ENCODE data around the gene EPOP. TPM values are rescaled to one million over a fixed set of nuclear protein-coding genes. Genes with fewer than 3 reads are reported as not detected.

Gene EPOP
- total and polyA plus RNA-seq, 2 of the 13 experiments (the other 11 are each of a cell fraction or from before 2014, with no cell fraction given), result 14.7 to 37.8 TPM

DNA sequence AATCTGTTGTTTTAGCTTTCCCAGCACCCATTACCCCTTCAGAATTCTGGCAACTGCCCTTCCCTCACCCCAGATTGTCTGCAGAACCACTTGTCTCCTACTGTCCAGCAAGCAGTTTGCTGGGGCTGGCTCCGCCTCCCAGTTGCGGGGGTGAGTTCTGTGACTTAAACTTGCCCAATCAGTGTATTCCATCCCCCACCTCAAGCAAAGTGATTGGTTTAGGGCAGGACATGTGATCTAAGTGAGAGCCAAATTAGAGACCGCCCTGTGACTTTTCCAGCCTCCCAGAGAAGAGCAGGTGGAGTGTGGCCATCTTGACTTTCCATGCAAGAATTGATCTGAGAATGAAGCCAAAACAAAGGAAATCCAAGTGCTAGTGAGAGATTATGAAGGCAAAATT, 46.3 kb downstream of the EPOP start (continued):
- TF ChIP-seq, protein P1, sequence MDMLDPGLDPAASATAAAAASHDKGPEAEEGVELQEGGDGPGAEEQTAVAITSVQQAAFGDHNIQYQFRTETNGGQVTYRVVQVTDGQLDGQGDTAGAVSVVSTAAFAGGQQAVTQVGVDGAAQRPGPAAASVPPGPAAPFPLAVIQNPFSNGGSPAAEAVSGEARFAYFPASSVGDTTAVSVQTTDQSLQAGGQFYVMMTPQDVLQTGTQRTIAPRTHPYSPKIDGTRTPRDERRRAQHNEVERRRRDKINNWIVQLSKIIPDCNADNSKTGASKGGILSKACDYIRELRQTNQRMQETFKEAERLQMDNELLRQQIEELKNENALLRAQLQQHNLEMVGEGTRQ (IDR thresholded peaks at IDR 0.05; ENCODE audit: low read depth, low read length), result peak; percentile 80
- TF ChIP-seq, protein P1 (CRISPR knock-in tag; IDR thresholded peaks at IDR 0.05; ENCODE audit: borderline replicate concordance), result peak; percentile 92; the same call in 1 of the 2 replicates
- 0 out of 2 replicates have a peak, but pooled peaks have one; percentile 49 for TF ChIP-seq RFXAP (CRISPR knock-in tag; IDR thresholded peaks at IDR 0.05; ENCODE audit: borderline replicate concordance)
- TF ChIP-seq KMT2B (CRISPR knock-in tag; IDR thresholded peaks at IDR 0.05), result no peak
- TF ChIP-seq ZNF644 (CRISPR knock-in tag; IDR thresholded peaks at IDR 0.05; ENCODE audit: low read depth), result peak; percentile 83; the same call in 1 of the 2 replicates
- no peak for TF ChIP-seq SOX6 (IDR thresholded peaks at IDR 0.05)
- 0 out of 2 replicates have a peak, but pooled peaks have one; percentile 15 for TF ChIP-seq SOX6 (CRISPR knock-in tag; IDR thresholded peaks at IDR 0.05)
- TF ChIP-seq ZNF547 (CRISPR knock-in tag; IDR thresholded peaks at IDR 0.05), result no peak
- TF ChIP-seq, protein P2, sequence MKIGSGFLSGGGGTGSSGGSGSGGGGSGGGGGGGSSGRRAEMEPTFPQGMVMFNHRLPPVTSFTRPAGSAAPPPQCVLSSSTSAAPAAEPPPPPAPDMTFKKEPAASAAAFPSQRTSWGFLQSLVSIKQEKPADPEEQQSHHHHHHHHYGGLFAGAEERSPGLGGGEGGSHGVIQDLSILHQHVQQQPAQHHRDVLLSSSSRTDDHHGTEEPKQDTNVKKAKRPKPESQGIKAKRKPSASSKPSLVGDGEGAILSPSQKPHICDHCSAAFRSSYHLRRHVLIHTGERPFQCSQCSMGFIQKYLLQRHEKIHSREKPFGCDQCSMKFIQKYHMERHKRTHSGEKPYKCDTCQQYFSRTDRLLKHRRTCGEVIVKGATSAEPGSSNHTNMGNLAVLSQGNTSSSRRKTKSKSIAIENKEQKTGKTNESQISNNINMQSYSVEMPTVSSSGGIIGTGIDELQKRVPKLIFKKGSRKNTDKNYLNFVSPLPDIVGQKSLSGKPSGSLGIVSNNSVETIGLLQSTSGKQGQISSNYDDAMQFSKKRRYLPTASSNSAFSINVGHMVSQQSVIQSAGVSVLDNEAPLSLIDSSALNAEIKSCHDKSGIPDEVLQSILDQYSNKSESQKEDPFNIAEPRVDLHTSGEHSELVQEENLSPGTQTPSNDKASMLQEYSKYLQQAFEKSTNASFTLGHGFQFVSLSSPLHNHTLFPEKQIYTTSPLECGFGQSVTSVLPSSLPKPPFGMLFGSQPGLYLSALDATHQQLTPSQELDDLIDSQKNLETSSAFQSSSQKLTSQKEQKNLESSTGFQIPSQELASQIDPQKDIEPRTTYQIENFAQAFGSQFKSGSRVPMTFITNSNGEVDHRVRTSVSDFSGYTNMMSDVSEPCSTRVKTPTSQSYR (CRISPR knock-in tag; IDR thresholded peaks at IDR 0.05; ENCODE audit: borderline replicate concordance), result peak; percentile 83; the same call in 1 of the 2 replicates
- TF ChIP-seq POLR2AphosphoS5 (IDR thresholded peaks at IDR 0.05; ENCODE audit: low read depth, low read length), result peak; percentile 61
- TF ChIP-seq SALL1 (CRISPR knock-in tag; IDR thresholded peaks at IDR 0.05), result peak; percentile 22; the same call in 1 of the 2 replicates
- TF ChIP-seq HNF4A (CRISPR knock-in tag; IDR thresholded peaks at IDR 0.05), result 0 out of 2 replicates have a peak, but pooled peaks have one; percentile 9
- TF ChIP-seq MIXL1 (CRISPR knock-in tag; IDR thresholded peaks at IDR 0.05), result no peak
- peak; percentile 45; the same call in 1 of the 2 replicates for TF ChIP-seq DR1 (CRISPR knock-in tag; IDR thresholded peaks at IDR 0.05)
- TF ChIP-seq, protein P3, sequence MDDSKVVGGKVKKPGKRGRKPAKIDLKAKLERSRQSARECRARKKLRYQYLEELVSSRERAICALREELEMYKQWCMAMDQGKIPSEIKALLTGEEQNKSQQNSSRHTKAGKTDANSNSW (CRISPR knock-in tag; IDR thresholded peaks at IDR 0.05; ENCODE audit: borderline replicate concordance), result no peak
- TF ChIP-seq ZNF570 (CRISPR knock-in tag; IDR thresholded peaks at IDR 0.05; ENCODE audit: borderline replicate concordance), result no peak
- TF ChIP-seq, protein P4, sequence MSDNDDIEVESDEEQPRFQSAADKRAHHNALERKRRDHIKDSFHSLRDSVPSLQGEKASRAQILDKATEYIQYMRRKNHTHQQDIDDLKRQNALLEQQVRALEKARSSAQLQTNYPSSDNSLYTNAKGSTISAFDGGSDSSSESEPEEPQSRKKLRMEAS (IDR thresholded peaks at IDR 0.05), result peak; percentile 78
- TF ChIP-seq DPF2 (CRISPR knock-in tag; IDR thresholded peaks at IDR 0.05; ENCODE audit: borderline replicate concordance, low read depth), result no peak
- TF ChIP-seq, protein P5, sequence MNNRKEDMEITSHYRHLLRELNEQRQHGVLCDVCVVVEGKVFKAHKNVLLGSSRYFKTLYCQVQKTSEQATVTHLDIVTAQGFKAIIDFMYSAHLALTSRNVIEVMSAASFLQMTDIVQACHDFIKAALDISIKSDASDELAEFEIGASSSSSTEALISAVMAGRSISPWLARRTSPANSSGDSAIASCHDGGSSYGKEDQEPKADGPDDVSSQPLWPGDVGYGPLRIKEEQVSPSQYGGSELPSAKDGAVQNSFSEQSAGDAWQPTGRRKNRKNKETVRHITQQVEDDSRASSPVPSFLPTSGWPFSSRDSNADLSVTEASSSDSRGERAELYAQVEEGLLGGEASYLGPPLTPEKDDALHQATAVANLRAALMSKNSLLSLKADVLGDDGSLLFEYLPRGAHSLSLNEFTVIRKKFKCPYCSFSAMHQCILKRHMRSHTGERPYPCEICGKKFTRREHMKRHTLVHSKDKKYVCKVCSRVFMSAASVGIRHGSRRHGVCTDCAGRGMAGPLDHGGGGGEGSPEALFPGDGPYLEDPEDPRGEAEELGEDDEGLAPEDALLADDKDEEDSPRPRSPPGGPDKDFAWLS (CRISPR knock-in tag; IDR thresholded peaks at IDR 0.05; ENCODE audit: borderline replicate concordance), result no peak
- TF ChIP-seq ZSCAN9 (CRISPR knock-in tag; IDR thresholded peaks at IDR 0.05; ENCODE audit: borderline replicate concordance), result no peak
- 0 out of 2 replicates have a peak, but pooled peaks have one; percentile 24 for TF ChIP-seq NFIB (CRISPR knock-in tag; IDR thresholded peaks at IDR 0.05; ENCODE audit: borderline replicate concordance)
- TF ChIP-seq MXD4 (CRISPR knock-in tag; IDR thresholded peaks at IDR 0.05), result 0 out of 2 replicates have a peak, but pooled peaks have one; percentile 29
- 0 out of 2 replicates have a peak, but pooled peaks have one; percentile 23 for TF ChIP-seq SP5 (CRISPR knock-in tag; IDR thresholded peaks at IDR 0.05; ENCODE audit: borderline replicate concordance, low read depth)
